ENCODE results near the gene ERC2. TPM values are rescaled to one million over a fixed set of nuclear protein-coding genes. Genes with fewer than 3 reads are reported as not detected.

The ERC2 gene
- total RNA-seq, 4 donors from 2014 or later: 0.81 to 2.9 (median 1.6) TPM

- no peak overlapping the region for H3K27ac ChIP-seq
- H3K4me1 ChIP-seq: peaks cover 0 to 20% (median 0%) of the 10 kb centered on the region in 3 donors
- no peaks in the 10 kb centered on the region for H3K36me3 ChIP-seq
- no peaks in the 10 kb centered on the region for H3K9me3 ChIP-seq
- no peak for ATAC-seq
- WGBS, 2 donors (ENCODE audit: low coverage in 1 of 2): 35 to 50% methylated on average over 5 of the region's 5 CpGs
- TF ChIP-seq EP300 (IDR thresholded peaks at IDR 0.05): no peak
- TF ChIP-seq, protein P1, sequence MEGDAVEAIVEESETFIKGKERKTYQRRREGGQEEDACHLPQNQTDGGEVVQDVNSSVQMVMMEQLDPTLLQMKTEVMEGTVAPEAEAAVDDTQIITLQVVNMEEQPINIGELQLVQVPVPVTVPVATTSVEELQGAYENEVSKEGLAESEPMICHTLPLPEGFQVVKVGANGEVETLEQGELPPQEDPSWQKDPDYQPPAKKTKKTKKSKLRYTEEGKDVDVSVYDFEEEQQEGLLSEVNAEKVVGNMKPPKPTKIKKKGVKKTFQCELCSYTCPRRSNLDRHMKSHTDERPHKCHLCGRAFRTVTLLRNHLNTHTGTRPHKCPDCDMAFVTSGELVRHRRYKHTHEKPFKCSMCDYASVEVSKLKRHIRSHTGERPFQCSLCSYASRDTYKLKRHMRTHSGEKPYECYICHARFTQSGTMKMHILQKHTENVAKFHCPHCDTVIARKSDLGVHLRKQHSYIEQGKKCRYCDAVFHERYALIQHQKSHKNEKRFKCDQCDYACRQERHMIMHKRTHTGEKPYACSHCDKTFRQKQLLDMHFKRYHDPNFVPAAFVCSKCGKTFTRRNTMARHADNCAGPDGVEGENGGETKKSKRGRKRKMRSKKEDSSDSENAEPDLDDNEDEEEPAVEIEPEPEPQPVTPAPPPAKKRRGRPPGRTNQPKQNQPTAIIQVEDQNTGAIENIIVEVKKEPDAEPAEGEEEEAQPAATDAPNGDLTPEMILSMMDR (IDR thresholded peaks at IDR 0.05): no peak
- TF ChIP-seq POLR2AphosphoS5 (IDR thresholded peaks at IDR 0.05): no peak
- no peak for TF ChIP-seq POLR2A (IDR thresholded peaks at IDR 0.05)
- no peaks in the 10 kb centered on the region for H3K27me3 ChIP-seq
- H3K4me3 ChIP-seq: no peak overlapping the region
Measured at GRCh38 chr3:55592572-55592971, 875.7 kb downstream of the ERC2 start.

- WGBS, 2 donors (ENCODE audit: low coverage in 1 of 2): 63 to 86% methylated on average over 4 to 5 of the region's 5 CpGs
- Histone ChIP-seq H3K27me3 (no peaks in the 10 kb centered on the region), H3K9me3 (no peaks in the 10 kb centered on the region), H3K27ac (no peak overlapping the region), H3K4me3 (no peak overlapping the region), H3K36me3 (no peaks in the 10 kb centered on the region), H3K4me1 (peaks cover 0 to 20% (median 0%) of the 10 kb centered on the region in 3 donors)
- no peak for TF ChIP-seq POLR2A (IDR thresholded peaks at IDR 0.05)
- TF ChIP-seq EP300 (IDR thresholded peaks at IDR 0.05): no peak
- TF ChIP-seq, protein P1 (IDR thresholded peaks at IDR 0.05): no peak
- TF ChIP-seq POLR2AphosphoS5 (IDR thresholded peaks at IDR 0.05): no peak
- peak; percentile 16 for ATAC-seq
Measured at GRCh38 chr3:55591888-55592287, 876.4 kb downstream of the ERC2 start.

GRCh38 chr3:55588146-55588765, 880.0 kb downstream of the ERC2 start:
- Histone ChIP-seq H3K4me1 (peaks cover 0 to 9% (median 0%) of the 10 kb centered on the region in 3 donors), H3K36me3 (no peaks in the 10 kb centered on the region), H3K4me3 (no peak overlapping the region), H3K27ac (no peak overlapping the region), H3K9me3 (no peaks in the 10 kb centered on the region), H3K27me3 (no peaks in the 10 kb centered on the region)
- ATAC-seq: no peak
- WGBS, 2 donors (ENCODE audit: low coverage in 1 of 2): 58 to 76% methylated on average over 4 to 6 of the region's 10 CpGs
- TF ChIP-seq POLR2A (IDR thresholded peaks at IDR 0.05) (no peak), POLR2AphosphoS5 (IDR thresholded peaks at IDR 0.05) (no peak), EP300 (IDR thresholded peaks at IDR 0.05) (no peak)
- TF ChIP-seq, protein P1 (IDR thresholded peaks at IDR 0.05): no peak

DNA sequence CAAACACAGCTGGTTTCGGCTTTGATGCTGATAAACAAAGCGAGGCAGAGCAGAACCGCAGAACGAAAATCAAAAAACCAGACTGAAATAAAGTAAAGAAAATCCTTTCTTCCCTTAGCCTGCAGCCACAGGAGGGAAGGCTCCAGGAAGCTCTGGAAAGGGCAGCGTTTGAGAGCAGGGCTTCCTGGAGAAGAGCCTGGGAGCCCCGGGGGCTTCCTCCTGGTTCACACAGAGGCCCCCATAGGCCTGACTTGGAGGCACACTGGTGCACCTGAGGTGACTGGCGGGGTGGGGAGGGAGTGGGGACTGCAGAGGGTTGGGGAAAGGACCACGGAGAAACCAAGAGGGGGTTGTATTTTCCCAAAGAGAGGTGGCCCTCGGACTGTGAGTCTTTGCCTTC, 882.4 kb downstream of the ERC2 start:
- Histone ChIP-seq H3K36me3 (no peaks in the 10 kb centered on the region), H3K4me3 (no peak overlapping the region), H3K9me3 (no peaks in the 10 kb centered on the region), H3K4me1 (no peaks in the 10 kb centered on the region), H3K27me3 (no peaks in the 10 kb centered on the region), H3K27ac (no peak overlapping the region)
- 72 to 81% methylated on average over 7 to 8 of the region's 9 CpGs for WGBS, 2 donors (ENCODE audit: low coverage in 1 of 2)
- ATAC-seq: no peak
- TF ChIP-seq POLR2AphosphoS5 (IDR thresholded peaks at IDR 0.05): no peak
- TF ChIP-seq POLR2A (IDR thresholded peaks at IDR 0.05): no peak
- no peak for TF ChIP-seq EP300 (IDR thresholded peaks at IDR 0.05)
- TF ChIP-seq, protein P1 (IDR thresholded peaks at IDR 0.05): no peak

GRCh38 chr3:55584716-55585368, 883.4 kb downstream of the ERC2 start:
- H3K4me3 ChIP-seq: no peak overlapping the region
- TF ChIP-seq POLR2A (IDR thresholded peaks at IDR 0.05): no peak
- TF ChIP-seq EP300 (IDR thresholded peaks at IDR 0.05): no peak
- no peak for TF ChIP-seq POLR2AphosphoS5 (IDR thresholded peaks at IDR 0.05)
- TF ChIP-seq, protein P1 (IDR thresholded peaks at IDR 0.05): no peak
- ATAC-seq: no peak
- no peaks in the 10 kb centered on the region for H3K9me3 ChIP-seq
- peaks cover 0 to 1% (median 0%) of the 10 kb centered on the region in 3 donors for H3K4me1 ChIP-seq
- no peaks in the 10 kb centered on the region for H3K36me3 ChIP-seq
- no peaks in the 10 kb centered on the region for H3K27me3 ChIP-seq
- no peak overlapping the region for H3K27ac ChIP-seq
- WGBS, 2 donors (ENCODE audit: low coverage in 1 of 2): 87 to 96% methylated on average over 8 to 9 of the region's 15 CpGs
